ENCODE measurements around the gene KIAA0930. TPM values are rescaled to one million over a fixed set of nuclear protein-coding genes. Genes with fewer than 3 reads are reported as not detected.

Gene KIAA0930
- total and polyA plus RNA-seq, 7 donors = 13.2 to 51.1 (median 23.4) TPM

DNA sequence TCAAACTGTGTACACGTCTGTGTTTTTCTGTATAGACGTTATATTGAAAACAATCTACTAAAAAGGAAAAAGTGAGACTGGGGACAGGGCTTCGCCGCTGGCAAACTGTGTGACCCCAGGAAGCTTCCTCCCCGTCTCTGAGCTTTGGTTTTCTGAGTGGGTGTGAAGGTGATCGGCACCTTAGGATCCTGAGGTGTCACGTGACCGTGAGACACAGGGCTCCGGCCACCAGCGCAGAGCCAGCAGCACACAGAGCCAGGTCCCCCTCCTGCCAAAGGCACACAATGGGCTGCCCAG, 32.0 kb downstream of the KIAA0930 start:
- Histone ChIP-seq H3K4me3 (no peak overlapping the region), H3K27ac (no peak overlapping the region), H3K27me3 (ENCODE audit: insufficient read depth in 3 of 3, low read length in 2 of 3) (no peaks in the 10 kb centered on the region), H3K9me3 (no peaks in the 10 kb centered on the region), H3K4me1 (no peaks in the 10 kb centered on the region), H3K36me3 (ENCODE audit: insufficient read depth in 1 of 2, low read depth in 1 of 2) (peaks cover 0 to 25% of the 10 kb centered on the region in 2 donors)
- ATAC-seq (no peak), DNase-seq (no peak)
- 76 to 82% (median 81%) methylated on average over 10 of the region's 10 CpGs for WGBS, 3 donors
- intact Hi-C loops (cut with DNase I) = no loop called here
- TF ChIP-seq CTCF (IDR thresholded peaks at IDR 0.05) = no peak

DNA sequence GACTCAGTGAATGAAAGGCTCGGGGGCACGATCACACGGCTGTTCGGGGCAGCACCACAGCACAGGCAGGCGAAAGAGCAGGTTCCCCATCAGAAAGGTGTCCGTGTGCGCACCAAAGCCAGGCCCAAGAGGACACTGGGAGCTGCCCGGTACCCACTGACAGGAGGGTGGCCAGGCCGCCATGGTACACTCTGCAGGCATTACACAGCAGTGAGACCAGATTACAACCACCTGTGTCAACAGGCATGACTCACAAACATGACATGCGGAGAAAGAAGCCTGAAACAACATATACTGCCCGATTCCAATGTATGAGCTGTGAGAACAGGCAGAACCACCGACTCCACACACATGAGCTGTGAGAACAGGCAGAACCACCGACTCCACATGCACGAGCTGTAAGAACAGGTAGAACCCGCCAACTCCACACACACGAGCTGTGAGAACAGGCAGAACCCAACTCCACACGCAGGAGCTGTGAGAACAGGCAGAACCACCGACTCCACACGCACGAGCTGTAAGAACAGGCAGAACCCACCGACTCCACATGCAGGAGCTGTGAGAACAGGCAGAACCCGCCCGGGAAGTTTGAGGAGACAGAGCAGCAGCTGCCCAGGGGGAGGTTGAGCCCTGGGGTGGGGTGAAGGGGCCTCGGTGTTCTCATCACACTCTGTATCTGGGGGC, 32.6 kb downstream of the KIAA0930 start:
- intact Hi-C loops (cut with DNase I) = no loop called here
- Histone ChIP-seq H3K27me3 (ENCODE audit: insufficient read depth in 3 of 3, low read length in 2 of 3) (no peaks in the 10 kb centered on the region), H3K36me3 (ENCODE audit: insufficient read depth in 1 of 2, low read depth in 1 of 2) (peaks cover 0 to 30% of the 10 kb centered on the region in 2 donors), H3K9me3 (no peaks in the 10 kb centered on the region), H3K4me3 (no peak overlapping the region), H3K4me1 (no peaks in the 10 kb centered on the region), H3K27ac (no peak overlapping the region)
- DNase-seq (peak in 1 of 2 donors; percentile 36), ATAC-seq (no peak)
- TF ChIP-seq CTCF (IDR thresholded peaks at IDR 0.05) = no peak
- 81 to 90% (median 83%) methylated on average over 24 of the region's 24 CpGs for WGBS, 3 donors

DNA sequence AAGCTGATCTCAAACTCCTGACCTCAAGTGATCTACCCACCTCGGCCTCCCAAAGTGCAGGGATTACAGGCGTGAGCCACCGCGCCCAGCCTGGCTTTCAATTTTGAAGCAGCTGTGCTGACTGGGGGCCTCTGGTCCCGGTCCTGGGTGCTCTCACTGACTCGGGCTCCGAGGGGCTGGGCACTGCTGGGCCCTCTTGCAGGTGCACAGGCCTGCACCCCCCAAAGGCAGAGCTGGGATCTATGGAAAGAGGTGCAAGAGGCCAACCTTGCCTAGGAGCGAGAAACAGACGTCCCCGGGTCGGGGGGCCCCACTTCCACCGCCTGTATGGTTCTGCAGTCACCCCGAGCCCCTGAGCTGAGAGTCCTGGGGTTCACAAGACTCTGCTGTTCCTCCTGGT, 33.2 kb downstream of the KIAA0930 start:
- H3K4me1 ChIP-seq = no peaks in the 10 kb centered on the region
- H3K4me3 ChIP-seq = no peak overlapping the region
- intact Hi-C loops (cut with DNase I) = no loop called here
- no peak for TF ChIP-seq CTCF (IDR thresholded peaks at IDR 0.05)
- H3K27me3 ChIP-seq (ENCODE audit: insufficient read depth in 3 of 3, low read length in 2 of 3) = no peaks in the 10 kb centered on the region
- DNase-seq (peak in 1 of 2 donors; percentile 36), ATAC-seq (no peak)
- 95 to 97% (median 95%) methylated on average over 13 of the region's 13 CpGs for WGBS, 3 donors
- no peak overlapping the region for H3K27ac ChIP-seq
- H3K9me3 ChIP-seq = no peaks in the 10 kb centered on the region
- peaks cover 0 to 36% of the 10 kb centered on the region in 2 donors for H3K36me3 ChIP-seq (ENCODE audit: insufficient read depth in 1 of 2, low read depth in 1 of 2)

GRCh38 chr22:45206233-45206632, 34.5 kb downstream of the KIAA0930 start:
- intact Hi-C loops (cut with DNase I) = no loop called here
- Histone ChIP-seq H3K4me3 (no peak overlapping the region), H3K27ac (no peak overlapping the region), H3K4me1 (no peaks in the 10 kb centered on the region), H3K27me3 (ENCODE audit: insufficient read depth in 3 of 3, low read length in 2 of 3) (no peaks in the 10 kb centered on the region), H3K9me3 (no peaks in the 10 kb centered on the region), H3K36me3 (ENCODE audit: insufficient read depth in 1 of 2, low read depth in 1 of 2) (peaks cover 0 to 43% of the 10 kb centered on the region in 2 donors)
- ATAC-seq (no peak), DNase-seq (no peak)
- WGBS, 3 donors = 85 to 98% (median 87%) methylated on average over 6 of the region's 6 CpGs
- no peak for TF ChIP-seq CTCF (IDR thresholded peaks at IDR 0.05)

Measured in psoas muscle (tissue), 8 donors.